LNCAP (cell line): ENCODE results near the gene CASZ1.

Source experiments
- CTCF ChIP-seq: fragments of 450-650 bp; IDR thresholded peaks from 2 replicates; pipeline ENCODE4 v1.5.1; 2017; ENCODE audit warnings: mild to moderate bottlenecking

The CASZ1 gene

GRCh38 chr1:10629816-10630571 lies 166.5 kb downstream of the CASZ1 start:
- TF ChIP-seq CTCF: no peak

- TF ChIP-seq CTCF: no peak
These were observed 167.2 kb downstream of the CASZ1 start for GRCh38 chr1:10629091-10629815.

DNA sequence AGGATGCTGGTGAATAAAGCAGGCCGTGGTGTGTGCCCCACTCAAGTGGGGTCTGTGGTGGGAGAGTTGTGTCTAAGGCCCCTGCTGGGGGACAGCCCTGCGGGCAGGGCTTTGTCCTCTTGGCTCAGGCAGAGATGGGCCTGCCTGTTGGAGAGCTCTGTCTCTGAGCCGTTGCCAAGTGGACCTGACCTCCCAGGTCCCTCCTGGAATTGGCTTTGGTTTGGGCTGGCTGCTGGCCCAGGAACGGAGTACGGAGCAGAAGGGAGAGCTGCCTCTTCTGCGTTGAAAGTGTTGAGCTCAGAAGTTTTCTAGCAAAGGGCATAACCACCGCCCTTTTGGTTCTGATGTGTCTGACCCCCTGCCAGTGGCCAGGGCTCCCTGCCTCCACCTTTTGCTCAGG lies 167.8 kb downstream of the CASZ1 start:
- no peak for TF ChIP-seq CTCF

- no peak for TF ChIP-seq CTCF
These were observed 169.5 kb downstream of the CASZ1 start for GRCh38 chr1:10626791-10627410.

- TF ChIP-seq CTCF: no peak
These were observed 170.2 kb downstream of the CASZ1 start for GRCh38 chr1:10626131-10626731.

- TF ChIP-seq CTCF: no peak
These were observed 170.9 kb downstream of the CASZ1 start for GRCh38 chr1:10625554-10625953.

DNA sequence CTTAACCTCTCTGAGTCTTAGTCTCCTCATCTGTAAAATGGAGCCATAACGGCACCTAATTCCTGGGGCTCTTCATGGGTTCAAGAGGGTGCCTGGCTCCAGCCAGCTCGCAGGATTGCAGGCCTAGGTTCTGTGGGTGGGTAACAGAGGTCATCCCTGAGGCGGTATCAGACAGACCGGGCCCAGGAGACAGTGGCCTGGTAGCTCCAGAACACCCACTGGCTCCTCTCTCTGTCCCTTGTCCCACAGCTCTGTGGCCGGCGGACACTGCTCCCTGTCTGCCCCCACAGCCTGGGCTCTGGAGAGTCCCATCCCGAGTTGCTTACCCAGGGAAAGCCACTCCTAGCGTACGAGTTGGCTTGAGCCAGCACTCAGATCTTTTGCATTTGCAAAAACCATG lies 171.4 kb downstream of the CASZ1 start:
- no peak for TF ChIP-seq CTCF
